ENCODE results near the gene KYNU.
"Not testable (repeated sequence)": the region's sequence is repeated elsewhere in the genome, so short reads cannot be mapped to it uniquely, and the experiment has no call there.

KYNU gene

DNA sequence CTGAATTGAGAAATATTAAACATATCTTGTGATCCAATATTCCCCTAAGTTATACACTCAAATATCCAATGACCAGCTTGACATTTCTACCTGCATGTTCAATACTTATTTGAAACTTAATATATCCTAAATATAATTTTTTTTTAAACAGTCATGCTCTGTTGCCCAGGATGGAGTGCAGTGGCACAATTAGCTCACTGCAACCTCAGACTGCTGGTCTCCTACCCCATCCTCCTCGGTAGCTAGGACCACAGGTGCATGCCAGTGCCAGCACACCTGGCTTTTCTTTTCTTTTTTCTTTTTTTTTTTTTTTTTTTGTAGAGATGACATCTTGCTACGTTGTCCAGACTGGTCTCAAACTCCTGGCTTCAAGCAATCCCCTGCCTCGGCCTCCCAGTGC is 4.2 kb downstream of the KYNU start:
- CTCF ChIA-PET, result no interaction called here
- no peak for DNase-seq (ENCODE audit: low spot score)
- no peak overlapping the region for H3K27ac ChIP-seq
- TF ChIP-seq, protein P1, sequence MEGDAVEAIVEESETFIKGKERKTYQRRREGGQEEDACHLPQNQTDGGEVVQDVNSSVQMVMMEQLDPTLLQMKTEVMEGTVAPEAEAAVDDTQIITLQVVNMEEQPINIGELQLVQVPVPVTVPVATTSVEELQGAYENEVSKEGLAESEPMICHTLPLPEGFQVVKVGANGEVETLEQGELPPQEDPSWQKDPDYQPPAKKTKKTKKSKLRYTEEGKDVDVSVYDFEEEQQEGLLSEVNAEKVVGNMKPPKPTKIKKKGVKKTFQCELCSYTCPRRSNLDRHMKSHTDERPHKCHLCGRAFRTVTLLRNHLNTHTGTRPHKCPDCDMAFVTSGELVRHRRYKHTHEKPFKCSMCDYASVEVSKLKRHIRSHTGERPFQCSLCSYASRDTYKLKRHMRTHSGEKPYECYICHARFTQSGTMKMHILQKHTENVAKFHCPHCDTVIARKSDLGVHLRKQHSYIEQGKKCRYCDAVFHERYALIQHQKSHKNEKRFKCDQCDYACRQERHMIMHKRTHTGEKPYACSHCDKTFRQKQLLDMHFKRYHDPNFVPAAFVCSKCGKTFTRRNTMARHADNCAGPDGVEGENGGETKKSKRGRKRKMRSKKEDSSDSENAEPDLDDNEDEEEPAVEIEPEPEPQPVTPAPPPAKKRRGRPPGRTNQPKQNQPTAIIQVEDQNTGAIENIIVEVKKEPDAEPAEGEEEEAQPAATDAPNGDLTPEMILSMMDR (conservative IDR thresholded peaks at IDR 0.05; ENCODE audit: low read depth), result no peak
- POLR2A ChIA-PET (ENCODE audit: low non-redundant PET), result no interaction called here

DNA sequence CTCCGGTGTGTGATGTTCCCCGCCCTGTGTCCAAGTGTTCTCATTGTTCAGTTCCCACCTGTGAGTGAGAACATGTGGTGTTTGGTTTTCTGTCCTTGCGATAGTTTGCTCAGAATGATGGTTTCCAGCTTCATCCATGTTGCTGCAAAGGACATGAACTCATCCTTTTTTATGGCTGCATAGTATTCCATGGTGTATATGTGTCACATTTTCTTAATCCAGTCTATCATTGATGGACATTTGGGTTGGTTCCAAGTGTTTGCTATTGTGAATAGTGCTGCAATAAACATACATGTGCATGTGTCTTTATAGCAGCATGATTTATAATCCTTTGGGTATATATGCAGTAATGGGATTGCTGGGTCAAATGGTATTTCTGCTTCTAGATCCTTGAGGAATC is 5.0 kb downstream of the KYNU start:
- POLR2A ChIA-PET (ENCODE audit: low non-redundant PET); H3K27ac ChIP-seq; CTCF ChIA-PET; DNase-seq (ENCODE audit: low spot score): not testable (repeated sequence)

DNA sequence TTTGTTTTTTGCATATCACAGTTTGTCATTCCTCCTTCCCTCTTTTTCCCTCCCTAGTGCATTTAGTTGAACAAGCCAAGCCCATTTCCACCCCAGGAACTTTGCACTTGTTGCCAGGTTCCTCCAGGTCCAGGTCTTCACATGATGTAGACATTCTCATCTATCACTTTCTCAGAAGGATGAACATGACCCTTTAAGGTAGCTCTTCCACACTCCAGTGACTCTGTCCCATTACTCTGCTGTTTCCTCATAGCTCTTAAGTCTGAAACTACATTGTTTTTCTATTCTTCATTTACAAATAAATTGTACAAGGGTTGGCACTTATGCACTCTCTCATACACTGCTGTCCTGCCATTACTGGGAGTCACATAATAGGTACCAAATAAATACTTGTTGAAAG is 6.1 kb downstream of the KYNU start:
- CTCF ChIA-PET, result no interaction called here
- POLR2A ChIA-PET (ENCODE audit: low non-redundant PET), result no interaction called here
- DNase-seq (ENCODE audit: low spot score), result no peak
- TF ChIP-seq, protein P1 (conservative IDR thresholded peaks at IDR 0.05; ENCODE audit: low read depth), result no peak
- no peak overlapping the region for H3K27ac ChIP-seq

DNA sequence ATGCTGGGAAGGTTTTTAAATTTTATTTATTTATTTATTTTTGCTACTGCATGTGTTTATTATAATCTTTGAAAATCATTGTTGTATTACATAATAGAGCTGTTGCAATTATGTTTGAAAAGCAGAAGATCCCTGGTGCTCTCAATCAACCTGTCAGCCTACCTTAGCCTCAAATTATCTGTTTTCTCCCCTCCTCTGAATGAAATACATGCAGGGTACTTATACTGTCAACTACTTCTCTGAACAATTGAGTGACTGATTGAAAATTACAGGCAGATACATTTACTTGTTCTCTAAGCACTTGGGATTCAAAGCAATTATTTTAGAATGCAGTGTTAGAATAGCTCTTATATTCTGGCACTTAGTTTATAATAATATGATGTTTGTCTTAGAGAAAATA is 8.1 kb downstream of the KYNU start:
- CTCF ChIA-PET, result interaction anchor here (0.6 to 0.7 kb wide), 3 partner anchors 25 to 243 kb away, joined by 3 to 4 read pairs (median 3); no protein-coding TSS in a partner anchor
- no peak overlapping the region for H3K27ac ChIP-seq
- POLR2A ChIA-PET (ENCODE audit: low non-redundant PET), result no interaction called here
- TF ChIP-seq, protein P1 (conservative IDR thresholded peaks at IDR 0.05; ENCODE audit: low read depth), result no peak
- no peak for DNase-seq (ENCODE audit: low spot score)

DNA sequence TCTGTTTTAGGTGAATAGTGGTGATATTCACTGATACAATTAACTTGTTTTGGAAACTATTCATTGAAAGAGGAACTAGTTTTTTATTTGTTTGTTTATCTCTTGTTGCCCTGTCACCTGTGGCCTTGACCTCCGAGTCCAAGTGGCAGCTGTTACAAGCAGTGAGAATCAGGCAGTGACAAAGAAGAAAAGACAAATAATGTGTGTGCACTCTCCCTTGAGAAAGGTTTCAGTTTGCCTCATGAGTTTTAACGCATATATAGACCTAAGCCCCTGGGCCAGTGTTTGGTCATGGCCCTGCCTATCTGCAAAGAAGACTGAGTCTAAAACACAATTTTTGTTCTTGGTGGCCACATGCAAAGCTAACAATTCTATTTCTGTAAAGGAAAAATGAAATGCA is 15.3 kb downstream of the KYNU start:
- ChIA-PET CTCF (no interaction called here), POLR2A (ENCODE audit: low non-redundant PET) (no interaction called here)
- no peak for DNase-seq (ENCODE audit: low spot score)
- TF ChIP-seq, protein P1 (conservative IDR thresholded peaks at IDR 0.05; ENCODE audit: low read depth), result no peak
- no peak overlapping the region for H3K27ac ChIP-seq

DNA sequence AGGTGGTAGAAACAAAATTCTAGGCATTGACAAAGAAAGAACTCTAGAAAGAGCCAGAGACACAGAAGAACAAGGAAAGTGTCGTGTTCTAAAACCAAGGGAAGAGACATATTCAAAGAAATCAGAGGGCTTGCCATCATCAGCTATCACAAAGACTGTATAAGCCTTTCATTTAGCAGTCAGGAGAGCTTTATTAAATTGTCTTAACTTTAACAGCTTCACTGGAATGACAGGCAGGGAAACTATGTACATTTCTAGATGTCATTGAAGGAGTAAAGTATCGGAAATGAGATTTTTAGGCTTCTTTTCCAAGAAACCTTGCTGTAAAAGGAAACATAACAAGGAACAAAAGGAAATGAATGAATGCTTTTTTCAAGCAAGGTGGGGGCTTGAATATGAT is 15.8 kb downstream of the KYNU start:
- DNase-seq (ENCODE audit: low spot score), result no peak
- POLR2A ChIA-PET (ENCODE audit: low non-redundant PET), result no interaction called here
- CTCF ChIA-PET, result no interaction called here
- no peak overlapping the region for H3K27ac ChIP-seq
- TF ChIP-seq, protein P1 (conservative IDR thresholded peaks at IDR 0.05; ENCODE audit: low read depth), result no peak

DNA sequence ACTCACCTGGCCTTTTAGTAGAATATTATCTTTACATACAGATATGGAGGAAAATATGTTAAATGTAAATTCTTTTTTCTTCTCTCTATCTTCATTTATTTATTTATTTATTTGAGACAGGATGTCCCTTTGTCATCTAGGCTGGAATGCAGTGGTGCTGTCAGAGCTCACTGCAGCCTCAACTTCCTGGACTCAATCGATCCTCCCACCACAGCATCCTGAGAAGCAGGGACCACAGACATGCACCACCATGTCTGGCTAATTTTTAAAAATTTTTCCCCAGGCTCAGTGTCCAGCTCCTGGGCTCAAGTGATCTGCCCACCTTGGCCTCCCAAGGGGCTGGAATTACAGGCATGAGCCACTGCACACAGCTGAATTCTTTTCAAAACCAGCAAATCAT is 20.3 kb downstream of the KYNU start:
- ChIA-PET CTCF (no interaction called here), POLR2A (ENCODE audit: low non-redundant PET) (no interaction called here)
- no peak for DNase-seq (ENCODE audit: low spot score)
- TF ChIP-seq, protein P1 (conservative IDR thresholded peaks at IDR 0.05; ENCODE audit: low read depth), result no peak
- H3K27ac ChIP-seq, result no peak overlapping the region

DNA sequence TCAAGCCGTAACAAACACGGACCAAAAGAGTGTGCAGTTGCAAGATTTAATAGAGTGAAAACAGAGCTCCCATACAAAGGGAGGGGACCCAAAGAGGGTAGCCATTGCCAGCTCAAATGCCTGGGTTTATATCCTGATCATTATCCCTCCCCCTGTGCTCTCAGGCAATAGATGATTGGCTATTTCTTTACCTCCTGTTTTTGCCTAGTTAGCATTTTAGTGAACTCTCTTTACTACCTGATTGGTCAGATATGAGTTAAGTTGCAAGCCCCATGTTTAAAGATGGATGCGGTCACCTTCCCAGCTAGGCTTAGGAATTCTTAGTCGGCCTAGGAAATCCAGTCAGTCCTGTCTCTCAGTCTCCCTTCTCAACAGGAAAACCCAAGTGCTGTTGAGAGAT is 22.9 kb downstream of the KYNU start:
- DNase-seq (ENCODE audit: low spot score); POLR2A ChIA-PET (ENCODE audit: low non-redundant PET); H3K27ac ChIP-seq: not testable (repeated sequence)
- CTCF ChIA-PET, result interaction anchor here (0.6 kb wide), 1 partner anchor 150 kb away, joined by 3 read pairs; no protein-coding TSS in a partner anchor

Data from RWPE1 (cell line).